SK-N-SH (cell line): ENCODE results near the gene MLYCD.

ENCODE experiments used
- ELF1 ChIP-seq: IDR thresholded peaks from 2 replicates; pipeline ENCODE4 v1.4.0; 2012
- EP300 ChIP-seq, 2 experiments: IDR thresholded peaks; 2 replicates each; pipeline versions ENCODE4 v1.4.0 to v1.6.1; 2012; ENCODE audit warnings: borderline replicate concordance in 1 of 2, low read depth in 1 of 2, low read length in 1 of 2
- EZH2phosphoT487 ChIP-seq: fragments of 200-600 bp; sonication (generic); IDR thresholded peaks from 2 replicates; pipeline ENCODE4 v1.6.1; 2017; ENCODE audit warnings: low read depth, mixed run types, mild to moderate bottlenecking, antibody characterized with exemption, moderate library complexity, borderline replicate concordance
- FOXM1 ChIP-seq: IDR thresholded peaks from 2 replicates; pipeline ENCODE4 v1.4.0; 2012; ENCODE audit warnings: low read depth, mild to moderate bottlenecking
- RCOR1 ChIP-seq: fragments of 150-350 bp; IDR thresholded peaks from 2 replicates; pipeline ENCODE4 v1.6.1; 2017; ENCODE audit warnings: antibody characterized with exemption, low read length
- SMC3 ChIP-seq: IDR thresholded peaks from 2 replicates; pipeline ENCODE4 v1.6.1; 2012; ENCODE audit warnings: low read depth, low read length, improper control_type of control experiment
- TAF1 ChIP-seq: IDR thresholded peaks from 2 replicates; pipeline ENCODE4 v1.6.1; 2012; ENCODE audit warnings: low read depth, mild to moderate bottlenecking, low read length, moderate library complexity, borderline replicate concordance
- USF1 ChIP-seq: IDR thresholded peaks from 2 replicates; pipeline ENCODE4 v1.4.0; 2012; ENCODE audit warnings: low read depth, borderline replicate concordance
- YY1 ChIP-seq: IDR thresholded peaks from 2 replicates; pipeline ENCODE4 v1.4.0; 2012; ENCODE audit warnings: low read depth, mild to moderate bottlenecking
- ZBTB33 ChIP-seq: IDR thresholded peaks from 2 replicates; pipeline ENCODE4 v1.4.0; 2012; ENCODE audit warnings: low read depth, borderline replicate concordance
- TF ChIP-seq, protein P1 (sequence below): fragments of 200-600 bp; sonication (generic); IDR thresholded peaks from 2 replicates; pipeline ENCODE4 v1.6.1; 2017; ENCODE audit warnings: antibody characterized with exemption, mild to moderate bottlenecking, moderate library complexity
- TF ChIP-seq, protein P2 (sequence below): IDR thresholded peaks from 2 replicates; pipeline ENCODE4 v1.4.0; 2012; ENCODE audit warnings: low read depth

- TF ChIP-seq ELF1 = no peak
- TF ChIP-seq EZH2phosphoT487 = no peak
- TF ChIP-seq FOXM1 = no peak
- TF ChIP-seq, protein P1, sequence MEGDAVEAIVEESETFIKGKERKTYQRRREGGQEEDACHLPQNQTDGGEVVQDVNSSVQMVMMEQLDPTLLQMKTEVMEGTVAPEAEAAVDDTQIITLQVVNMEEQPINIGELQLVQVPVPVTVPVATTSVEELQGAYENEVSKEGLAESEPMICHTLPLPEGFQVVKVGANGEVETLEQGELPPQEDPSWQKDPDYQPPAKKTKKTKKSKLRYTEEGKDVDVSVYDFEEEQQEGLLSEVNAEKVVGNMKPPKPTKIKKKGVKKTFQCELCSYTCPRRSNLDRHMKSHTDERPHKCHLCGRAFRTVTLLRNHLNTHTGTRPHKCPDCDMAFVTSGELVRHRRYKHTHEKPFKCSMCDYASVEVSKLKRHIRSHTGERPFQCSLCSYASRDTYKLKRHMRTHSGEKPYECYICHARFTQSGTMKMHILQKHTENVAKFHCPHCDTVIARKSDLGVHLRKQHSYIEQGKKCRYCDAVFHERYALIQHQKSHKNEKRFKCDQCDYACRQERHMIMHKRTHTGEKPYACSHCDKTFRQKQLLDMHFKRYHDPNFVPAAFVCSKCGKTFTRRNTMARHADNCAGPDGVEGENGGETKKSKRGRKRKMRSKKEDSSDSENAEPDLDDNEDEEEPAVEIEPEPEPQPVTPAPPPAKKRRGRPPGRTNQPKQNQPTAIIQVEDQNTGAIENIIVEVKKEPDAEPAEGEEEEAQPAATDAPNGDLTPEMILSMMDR = no peak
- TF ChIP-seq SMC3 = no peak
- no peak for TF ChIP-seq TAF1
- TF ChIP-seq USF1 = no peak
- TF ChIP-seq ZBTB33 = no peak
- TF ChIP-seq, protein P2, sequence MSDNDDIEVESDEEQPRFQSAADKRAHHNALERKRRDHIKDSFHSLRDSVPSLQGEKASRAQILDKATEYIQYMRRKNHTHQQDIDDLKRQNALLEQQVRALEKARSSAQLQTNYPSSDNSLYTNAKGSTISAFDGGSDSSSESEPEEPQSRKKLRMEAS = no peak
- no peak for TF ChIP-seq EP300 (IDR thresholded peaks at IDR 0.05; ENCODE audit: borderline replicate concordance in 1 of 2, low read depth in 1 of 2, low read length in 1 of 2)
- no peak for TF ChIP-seq YY1
- TF ChIP-seq RCOR1 = no peak
Measured at GRCh38 chr16:83963277-83964119, 64.6 kb downstream of the MLYCD start.
